Measurements from ENCODE around the gene PRDM16.

DNA sequence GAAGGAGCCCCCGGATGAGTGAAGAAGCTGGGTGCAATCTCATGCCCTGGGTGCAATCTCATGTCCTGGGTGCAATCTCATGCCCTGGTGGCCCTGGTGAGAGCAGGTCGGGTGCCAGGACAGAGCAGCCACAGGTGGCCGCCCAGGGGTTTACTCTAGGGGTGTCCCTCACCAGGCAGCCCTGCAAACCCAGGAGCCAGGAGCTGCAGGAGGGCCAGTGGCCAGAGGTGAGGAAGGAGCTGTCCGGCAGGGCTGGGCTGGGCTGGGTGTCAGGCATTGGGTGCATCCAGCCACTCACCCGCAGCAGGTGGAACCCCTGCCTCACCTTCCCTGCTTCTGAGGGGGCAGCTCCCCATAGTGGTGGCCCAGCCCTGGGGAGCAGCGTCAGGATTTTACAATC, 79.2 kb downstream of the PRDM16 start:
- TF ChIP-seq, protein P1, sequence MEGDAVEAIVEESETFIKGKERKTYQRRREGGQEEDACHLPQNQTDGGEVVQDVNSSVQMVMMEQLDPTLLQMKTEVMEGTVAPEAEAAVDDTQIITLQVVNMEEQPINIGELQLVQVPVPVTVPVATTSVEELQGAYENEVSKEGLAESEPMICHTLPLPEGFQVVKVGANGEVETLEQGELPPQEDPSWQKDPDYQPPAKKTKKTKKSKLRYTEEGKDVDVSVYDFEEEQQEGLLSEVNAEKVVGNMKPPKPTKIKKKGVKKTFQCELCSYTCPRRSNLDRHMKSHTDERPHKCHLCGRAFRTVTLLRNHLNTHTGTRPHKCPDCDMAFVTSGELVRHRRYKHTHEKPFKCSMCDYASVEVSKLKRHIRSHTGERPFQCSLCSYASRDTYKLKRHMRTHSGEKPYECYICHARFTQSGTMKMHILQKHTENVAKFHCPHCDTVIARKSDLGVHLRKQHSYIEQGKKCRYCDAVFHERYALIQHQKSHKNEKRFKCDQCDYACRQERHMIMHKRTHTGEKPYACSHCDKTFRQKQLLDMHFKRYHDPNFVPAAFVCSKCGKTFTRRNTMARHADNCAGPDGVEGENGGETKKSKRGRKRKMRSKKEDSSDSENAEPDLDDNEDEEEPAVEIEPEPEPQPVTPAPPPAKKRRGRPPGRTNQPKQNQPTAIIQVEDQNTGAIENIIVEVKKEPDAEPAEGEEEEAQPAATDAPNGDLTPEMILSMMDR (IDR thresholded peaks at IDR 0.05; ENCODE audit: low read length) = no peak
- no peak for TF ChIP-seq EZH2 (optimal IDR thresholded peaks at IDR 0.05; ENCODE audit: low read depth, low read length)
